Gastrocnemius medialis (tissue), 4 donors: ENCODE measurements around the gene AKAP17A. TPM values are rescaled to one million over a fixed set of nuclear protein-coding genes. Genes with fewer than 3 reads are reported as not detected.

ENCODE experiments used
- ATAC-seq, 2 donors: fragments of 150-250 bp; one replicate each; pipeline ENCODE4 v1.9.1; 2016
- DNase-seq, 2 donors: peaks; one replicate each; pipeline ENCODE4 v3.0.0-alpha.2; 2019
- H3K27ac ChIP-seq, 4 donors: fragments of 200-600 bp; sonication (generic); 1 replicate in 1 of 4; 2 replicates in 3 of 4; pipeline ENCODE4 v1.5.1; 2016 to 2018; ENCODE audit warnings: mild to moderate bottlenecking in 2 of 4, moderate library complexity in 1 of 4
- H3K27me3 ChIP-seq, 3 donors: fragments of 200-600 bp; sonication (generic) in 2 of 3; 1 replicate in 1 of 3; 2 replicates in 2 of 3; pipeline versions ENCODE4 v1.5.1 to v1.6.0; 2016 to 2019; ENCODE audit warnings: mild to moderate bottlenecking in 1 of 3, moderate library complexity in 1 of 3
- H3K36me3 ChIP-seq, 2 donors: fragments of 200-600 bp; sonication (generic) in 1 of 2; one replicate each; pipeline ENCODE4 v1.5.1; 2017 to 2018
- H3K4me1 ChIP-seq, 2 donors: fragments of 200-600 bp; sonication (generic) in 1 of 2; one replicate each; pipeline ENCODE4 v1.5.1; 2016 to 2017; ENCODE audit warnings: mild to moderate bottlenecking in 2 of 2
- H3K4me3 ChIP-seq, 4 donors: fragments of 200-600 bp; sonication (generic) in 3 of 4; 1 replicate in 1 of 4; 2 replicates in 3 of 4; pipeline ENCODE4 v1.5.1; 2016 to 2019; ENCODE audit warnings: mild to moderate bottlenecking in 2 of 4
- H3K9me3 ChIP-seq, 3 donors: fragments of 200-600 bp; sonication (generic) in 2 of 3; 1 replicate in 1 of 3; 2 replicates in 2 of 3; pipeline ENCODE4 v1.5.1; 2016 to 2019
- POLR2A ChIP-seq, 2 donors: fragments of 450-650 bp; IDR thresholded peaks; one replicate each; pipeline ENCODE4 v1.6.1; 2017; ENCODE audit warnings: antibody characterized with exemption in 2 of 2, mild to moderate bottlenecking in 2 of 2, moderate library complexity in 2 of 2
- in situ Hi-C, 4 donors: fragments of 200-750 bp; cut with MboI; loops; one replicate each; pipeline versions ENCODE4 v1.15.0 to v1.8.0; 2017; ENCODE audit warnings: low sequenced_read_pairs in 4 of 4
- intact Hi-C: fragments of 100-400 bp; cut with DNase I; formaldehyde crosslinking; loops from one replicate; pipeline ENCODE4 v1.15.1; 2023; ENCODE audit warnings: low total_unique reads
- total RNA-seq, 4 donors: library from RNA; depleted of rRNA; stranded (reverse); fragments of >200 nt; gene quantifications; one replicate each; pipeline versions ENCODE4 v1.1.0 to v1.2.3, GENCODE V29; 2016
- TF ChIP-seq, protein P1 (sequence below), 5 experiments: fragments of 450-650 bp in 3 of 5; fragments of 200-600 bp in 2 of 5; sonication (generic) in 2 of 5; IDR thresholded peaks in 4 of 5; conservative IDR thresholded peaks in 1 of 5; 1 replicate in 4 of 5; 2 replicates in 1 of 5; pipeline ENCODE4 v1.5.1; 2016 to 2019; ENCODE audit warnings: antibody characterized with exemption in 5 of 5, mild to moderate bottlenecking in 3 of 5, moderate library complexity in 3 of 5

Gene AKAP17A
- total RNA-seq, 4 donors from 2014 or later, result 14.1 to 15.9 (median 14.5) TPM

DNA sequence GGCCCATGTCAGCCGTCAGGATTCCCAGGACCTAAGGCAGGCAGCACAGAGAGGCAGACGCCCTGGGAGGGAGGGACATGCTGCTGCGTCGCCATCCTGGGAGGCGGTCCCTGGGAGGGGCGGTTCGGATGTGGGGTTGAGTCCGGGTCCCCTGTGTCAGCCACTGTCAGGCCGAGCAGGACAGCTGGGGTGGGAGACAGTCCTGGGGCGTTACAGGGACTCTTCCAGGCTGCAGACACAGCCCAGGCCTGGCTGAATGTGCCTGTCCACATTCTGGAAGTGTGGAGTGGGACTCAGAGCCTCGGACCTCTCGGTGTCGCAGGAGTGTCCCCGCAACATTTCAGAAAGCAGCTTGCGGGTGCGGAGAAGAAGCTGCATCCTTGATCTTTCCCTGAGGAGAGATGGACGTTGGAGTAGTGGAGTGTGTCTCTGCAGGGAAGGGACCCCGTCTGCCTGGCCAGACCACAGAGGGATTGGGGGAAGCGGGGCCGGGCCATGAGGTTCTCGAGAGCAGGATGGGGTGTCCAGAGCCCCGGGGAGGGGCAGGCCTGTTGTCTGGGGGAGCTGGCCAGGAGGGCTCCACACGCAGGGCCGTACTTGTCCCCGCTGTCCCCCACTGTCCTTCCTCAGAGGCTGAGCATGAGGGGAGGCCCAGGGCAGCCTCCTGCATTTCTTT, 6.1 kb downstream of the AKAP17A start:
- in situ Hi-C loops (loop anchor here in 2 of 4 donors (25.0 kb wide), 1 partner anchor 135 kb away; the partner anchor contains the start of gene ASMTL (in 2 of the 2)), intact Hi-C loops (no loop called here)
- Histone ChIP-seq H3K4me3 (no peak overlapping the region), H3K27me3 (no peaks in the 10 kb centered on the region), H3K9me3 (no peaks in the 10 kb centered on the region), H3K36me3 (peaks cover 4 to 84% of the 10 kb centered on the region in 2 donors), H3K4me1 (peaks cover 6 to 8% of the 10 kb centered on the region in 2 donors), H3K27ac (no peak overlapping the region)
- ATAC-seq (no peak), DNase-seq (no peak)
- TF ChIP-seq, protein P1, sequence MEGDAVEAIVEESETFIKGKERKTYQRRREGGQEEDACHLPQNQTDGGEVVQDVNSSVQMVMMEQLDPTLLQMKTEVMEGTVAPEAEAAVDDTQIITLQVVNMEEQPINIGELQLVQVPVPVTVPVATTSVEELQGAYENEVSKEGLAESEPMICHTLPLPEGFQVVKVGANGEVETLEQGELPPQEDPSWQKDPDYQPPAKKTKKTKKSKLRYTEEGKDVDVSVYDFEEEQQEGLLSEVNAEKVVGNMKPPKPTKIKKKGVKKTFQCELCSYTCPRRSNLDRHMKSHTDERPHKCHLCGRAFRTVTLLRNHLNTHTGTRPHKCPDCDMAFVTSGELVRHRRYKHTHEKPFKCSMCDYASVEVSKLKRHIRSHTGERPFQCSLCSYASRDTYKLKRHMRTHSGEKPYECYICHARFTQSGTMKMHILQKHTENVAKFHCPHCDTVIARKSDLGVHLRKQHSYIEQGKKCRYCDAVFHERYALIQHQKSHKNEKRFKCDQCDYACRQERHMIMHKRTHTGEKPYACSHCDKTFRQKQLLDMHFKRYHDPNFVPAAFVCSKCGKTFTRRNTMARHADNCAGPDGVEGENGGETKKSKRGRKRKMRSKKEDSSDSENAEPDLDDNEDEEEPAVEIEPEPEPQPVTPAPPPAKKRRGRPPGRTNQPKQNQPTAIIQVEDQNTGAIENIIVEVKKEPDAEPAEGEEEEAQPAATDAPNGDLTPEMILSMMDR (IDR thresholded peaks at IDR 0.05 in 4 of 5, conservative IDR thresholded peaks at IDR 0.05 in 1 of 5), result no peak
- no peak for TF ChIP-seq POLR2A (IDR thresholded peaks at IDR 0.05)

DNA sequence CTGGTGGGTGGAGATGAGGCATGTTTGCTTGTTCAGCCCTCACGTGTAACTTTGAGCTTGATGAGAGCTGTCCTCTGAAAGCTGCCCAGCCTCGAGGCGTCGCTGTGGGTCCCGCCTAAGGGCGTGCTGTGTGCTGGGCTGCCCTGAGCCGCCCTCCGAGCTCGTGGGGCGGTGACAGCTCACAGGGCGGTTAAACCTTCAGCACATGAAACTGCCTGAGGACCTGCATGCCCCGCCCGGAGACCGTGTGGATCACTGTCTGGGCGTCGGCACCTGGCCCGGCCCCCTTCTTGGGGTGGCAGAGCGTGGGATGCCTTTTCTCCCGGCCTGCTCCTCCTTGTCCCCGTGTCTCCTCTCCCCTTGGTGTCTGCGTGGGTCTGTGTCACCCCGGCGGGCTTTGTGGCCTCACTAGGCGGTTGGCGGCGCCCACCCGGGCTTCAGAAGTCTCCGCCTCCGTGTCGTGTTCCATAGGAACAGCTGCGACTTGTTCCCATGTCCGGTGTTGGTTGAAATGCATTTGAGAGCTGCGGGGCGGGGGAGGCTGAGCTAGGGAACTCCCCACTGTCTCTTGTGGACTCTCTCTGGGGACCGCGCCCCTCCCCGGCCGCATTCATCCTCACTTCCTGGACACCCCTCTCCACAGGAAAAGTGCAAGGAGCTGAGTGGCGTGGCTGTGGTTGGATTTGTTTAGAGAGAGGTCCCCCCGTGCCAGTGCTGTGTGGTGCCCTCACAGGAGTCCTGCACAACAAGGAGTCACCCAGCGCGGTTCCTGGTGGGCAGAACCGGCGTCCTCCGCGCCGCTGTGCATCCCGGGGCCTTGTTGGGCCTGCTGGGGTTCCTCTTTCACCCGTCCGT, 6.8 kb downstream of the AKAP17A start:
- no peaks in the 10 kb centered on the region for H3K27me3 ChIP-seq
- TF ChIP-seq, protein P1 (IDR thresholded peaks at IDR 0.05 in 4 of 5, conservative IDR thresholded peaks at IDR 0.05 in 1 of 5), result no peak
- no peak for TF ChIP-seq POLR2A (IDR thresholded peaks at IDR 0.05)
- H3K4me3 ChIP-seq, result no peak overlapping the region
- no peaks in the 10 kb centered on the region for H3K9me3 ChIP-seq
- ATAC-seq (no peak), DNase-seq (no peak)
- H3K27ac ChIP-seq, result no peak overlapping the region
- intact Hi-C loops (no loop called here), in situ Hi-C loops (loop anchor here in 2 of 4 donors (25.0 kb wide), 1 partner anchor 136 kb away; the partner anchor contains the start of gene ASMTL (in 2 of the 2))
- peaks cover under 1% of the 10 kb centered on the region in 2 donors for H3K4me1 ChIP-seq
- peaks cover 4 to 89% of the 10 kb centered on the region in 2 donors for H3K36me3 ChIP-seq

DNA sequence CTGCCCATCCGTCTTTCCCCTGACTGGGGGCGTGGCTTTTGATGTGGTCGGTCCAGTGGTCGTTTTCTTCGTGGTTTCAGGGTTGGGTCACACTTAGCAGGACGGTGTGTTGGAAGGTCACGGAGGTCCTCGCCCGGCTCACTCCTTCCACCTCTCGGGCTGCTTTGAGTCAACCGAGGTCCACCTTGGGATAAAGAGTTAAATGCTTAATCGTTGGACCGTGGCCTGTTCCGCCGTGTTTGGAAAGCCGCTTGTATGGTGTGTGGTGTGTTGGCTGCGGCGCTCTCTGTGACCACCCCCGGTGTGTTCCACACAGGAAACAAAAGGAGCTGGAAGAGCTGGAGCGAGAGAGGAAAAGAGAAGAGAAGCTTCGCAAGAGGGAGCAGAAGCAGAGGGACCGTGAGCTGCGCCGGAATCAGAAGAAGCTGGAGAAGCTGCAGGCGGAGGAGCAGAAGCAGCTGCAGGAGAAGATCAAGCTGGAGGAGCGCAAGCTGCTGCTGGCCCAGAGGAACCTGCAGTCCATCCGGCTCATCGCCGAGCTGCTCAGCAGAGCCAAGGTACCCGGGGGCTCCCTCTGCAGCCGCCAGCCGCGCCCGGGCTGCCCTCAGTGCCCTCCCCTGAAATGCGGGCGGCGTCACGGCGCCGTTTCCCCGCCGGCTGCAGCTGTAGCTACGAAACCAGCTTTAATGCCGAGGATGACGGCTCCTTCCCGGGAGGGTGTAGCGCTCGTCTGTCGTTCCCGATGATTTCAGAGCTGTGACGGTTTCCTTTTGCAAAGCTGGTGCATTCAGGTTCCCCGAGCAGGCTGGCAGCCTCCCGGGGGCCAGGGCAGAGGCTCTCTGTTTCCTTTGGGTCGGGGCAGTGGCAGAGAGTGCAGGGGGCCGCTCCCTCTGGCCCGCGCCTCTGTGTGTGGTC, 7.7 kb downstream of the AKAP17A start:
- Histone ChIP-seq H3K4me3 (no peak overlapping the region), H3K27ac (no peak overlapping the region), H3K4me1 (no peaks in the 10 kb centered on the region), H3K27me3 (no peaks in the 10 kb centered on the region), H3K36me3 (peaks cover 4 to 87% of the 10 kb centered on the region in 2 donors), H3K9me3 (no peaks in the 10 kb centered on the region)
- intact Hi-C loops, result no loop called here
- in situ Hi-C loops, result loop anchor here in 2 of 4 donors (25.0 kb wide), 1 partner anchor 137 kb away; the partner anchor contains the start of gene ASMTL (in 2 of the 2)
- no peak for DNase-seq
- TF ChIP-seq, protein P1 (IDR thresholded peaks at IDR 0.05 in 4 of 5, conservative IDR thresholded peaks at IDR 0.05 in 1 of 5), result no peak
- no peak for TF ChIP-seq POLR2A (IDR thresholded peaks at IDR 0.05)
- ATAC-seq, result no peak

DNA sequence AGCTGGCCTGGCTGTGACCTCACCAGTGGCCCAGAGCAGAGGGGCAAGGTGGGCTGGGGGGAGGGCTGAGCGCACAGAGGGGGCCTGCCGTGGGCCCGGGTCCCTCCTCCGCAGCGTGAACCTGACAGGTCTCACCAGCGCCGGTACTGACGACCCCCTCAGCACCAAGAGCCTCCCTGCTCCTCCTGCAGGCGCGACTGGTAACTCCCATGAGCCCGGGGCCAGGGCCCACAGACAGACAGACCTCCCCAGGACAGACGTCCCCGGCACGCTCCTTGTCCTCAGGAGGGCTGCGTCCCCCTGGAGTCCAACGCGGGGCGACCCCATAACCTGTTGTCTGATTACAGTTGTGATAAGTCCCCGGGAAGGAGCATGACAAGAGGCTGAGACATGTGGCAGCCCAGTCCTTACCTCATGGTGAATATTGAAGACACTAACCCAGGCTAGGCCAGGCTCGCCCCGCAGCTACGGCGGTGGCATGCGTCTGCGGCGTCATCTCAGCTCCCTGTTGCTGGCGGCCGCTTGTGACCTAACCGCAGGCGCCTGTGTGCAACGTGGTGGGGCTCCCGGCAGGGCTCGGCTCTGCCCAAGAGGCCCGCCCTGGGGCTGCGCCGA, 8.5 kb downstream of the AKAP17A start:
- Histone ChIP-seq H3K9me3 (no peaks in the 10 kb centered on the region), H3K36me3 (peaks cover 4 to 83% of the 10 kb centered on the region in 2 donors), H3K4me1 (no peaks in the 10 kb centered on the region), H3K4me3 (no peak overlapping the region), H3K27ac (no peak overlapping the region), H3K27me3 (no peaks in the 10 kb centered on the region)
- intact Hi-C loops, result no loop called here
- TF ChIP-seq POLR2A (IDR thresholded peaks at IDR 0.05), result no peak
- TF ChIP-seq, protein P1 (IDR thresholded peaks at IDR 0.05 in 4 of 5, conservative IDR thresholded peaks at IDR 0.05 in 1 of 5), result no peak
- DNase-seq, result no peak
- no peak for ATAC-seq
- in situ Hi-C loops, result loop anchor here in 2 of 4 donors (25.0 kb wide), 1 partner anchor 138 kb away; the partner anchor contains the start of gene ASMTL (in 2 of the 2)
